GM12878 (cell line): Measurements from ENCODE around the gene FAT1. TPM values are rescaled to one million over a fixed set of nuclear protein-coding genes. Genes with fewer than 3 reads are reported as not detected.

Experiments
- ATAC-seq: fragments of 200-7000 bp; cut with Tn5 transposase; 3 replicates; pipeline ENCODE4 v1.9.1; 2020; ENCODE audit warnings: mild to moderate bottlenecking, moderate library complexity
- BruUV-seq: library from RNA; stranded (reverse); fragments of 400-500 nt; replicated peaks from 2 replicates; lab custom pipeline; 2021; lab: Mats Ljungman, UMichigan
- CTCF ChIA-PET: fragments of 300-600 bp; sonication (Branson Sonifier 250); formaldehyde crosslinking; extraction: SDS; loops from one replicate; lab custom pipeline; 2021; ENCODE audit warnings: inconsistent platforms; lab: Yijun Ruan, JAX
- POLR2A ChIA-PET: fragments of 350-600 bp; formaldehyde crosslinking; extraction: SDS; loops from one replicate; lab custom pipeline; 2021; ENCODE audit warnings: inconsistent platforms; lab: Charles Lee
- RAD21 ChIA-PET: fragments of 300-600 bp; sonication (Branson Sonifier 250); formaldehyde crosslinking; loops from one replicate; lab custom pipeline; 2023; ENCODE audit warnings: antibody characterized with exemption; ENCODE audit not compliant: unreplicated experiment; lab: Charles Lee
- SMC1A ChIA-PET: fragments of 300-600 bp; sonication (Branson Sonifier 250); formaldehyde crosslinking; loops from one replicate; lab custom pipeline; 2023; ENCODE audit not compliant: unreplicated experiment, uncharacterized antibody; lab: Charles Lee
- DNase-seq: peaks from one replicate; pipeline ENCODE4 v3.0.0-alpha.2; 2011; ENCODE audit warnings: low read depth, low spot score
- FAIRE-seq: peaks from 3 replicates; lab custom pipeline; 2011; peaks lifted over from hg19 to GRCh38; lab: Jason Lieb, UNC
- H2AFZ ChIP-seq: 2 replicates; pipeline ENCODE4 v1.6.0; 2011; ENCODE audit warnings: low read depth, low read length, control low read depth; ENCODE audit not compliant: control insufficient read depth
- H3K27ac ChIP-seq: 2 replicates; pipeline ENCODE4 v1.5.1; 2011; ENCODE audit warnings: control low read depth; ENCODE audit not compliant: control insufficient read depth, insufficient read depth
- H3K27me3 ChIP-seq, 2 experiments: replicated peaks in 1 of 2; 2 replicates each; pipeline versions ENCODE4 v1.6.0 to v1.6.1; 2011; ENCODE audit warnings: low read length in 1 of 2; ENCODE audit not compliant: control insufficient read depth in 2 of 2, insufficient read depth in 2 of 2
- H3K36me3 ChIP-seq, 2 experiments: 2 replicates each; pipeline ENCODE4 v1.5.1; 2011; ENCODE audit warnings: low read length in 1 of 2; ENCODE audit not compliant: control insufficient read depth in 2 of 2, insufficient read depth in 2 of 2
- H3K4me1 ChIP-seq: 2 replicates; pipeline ENCODE4 v1.6.1; 2011; ENCODE audit warnings: mild to moderate bottlenecking, low read length, moderate library complexity, mixed read lengths; ENCODE audit not compliant: control insufficient read depth, insufficient read depth
- H3K4me2 ChIP-seq: 2 replicates; pipeline ENCODE4 v1.6.0; 2011; ENCODE audit warnings: control low read depth; ENCODE audit not compliant: control insufficient read depth, insufficient read depth
- H3K4me3 ChIP-seq: fragments of 200-600 bp; sonication (generic); 2 replicates; pipeline ENCODE4 v1.5.1; 2016
- H3K79me2 ChIP-seq: 2 replicates; pipeline ENCODE4 v1.6.0; 2011; ENCODE audit warnings: low read length; ENCODE audit not compliant: control insufficient read depth, insufficient read depth
- H3K9ac ChIP-seq: 2 replicates; pipeline ENCODE4 v1.8.0; 2011; ENCODE audit warnings: low read length, control low read depth, mixed read lengths; ENCODE audit not compliant: control insufficient read depth, insufficient read depth
- H3K9me3 ChIP-seq: replicated peaks from 3 replicates; pipeline ENCODE4 v1.5.1; 2011; ENCODE audit warnings: mild to moderate bottlenecking, low read length; ENCODE audit not compliant: control insufficient read depth, insufficient read depth
- H4K20me1 ChIP-seq: 2 replicates; pipeline ENCODE4 v1.6.0; 2011; ENCODE audit not compliant: control insufficient read depth, insufficient read depth
- JUND ChIP-seq: IDR thresholded peaks from 2 replicates; pipeline ENCODE4 v1.6.1; 2012; ENCODE audit warnings: low read depth, mild to moderate bottlenecking, low read length, improper control_type of control experiment, moderate library complexity
- RAD51 ChIP-seq: fragments of 450-650 bp; IDR thresholded peaks from 2 replicates; pipeline ENCODE4 v1.6.1; 2016; ENCODE audit warnings: moderate library complexity, mild to moderate bottlenecking, inconsistent platforms
- RUNX3 ChIP-seq: IDR thresholded peaks from 2 replicates; pipeline ENCODE4 v1.6.1; 2012; ENCODE audit warnings: low read length, inconsistent platforms
- SRF ChIP-seq, 2 experiments: IDR thresholded peaks; 2 replicates each; pipeline ENCODE4 v1.6.1; 2011; ENCODE audit warnings: low read depth in 2 of 2, low read length in 2 of 2, mild to moderate bottlenecking in 1 of 2, moderate library complexity in 1 of 2
- WRNIP1 ChIP-seq: IDR thresholded peaks from 2 replicates; pipeline ENCODE4 v1.6.1; 2011; ENCODE audit warnings: low read depth, low read length, improper control_type of control experiment, borderline replicate concordance
- ZNF217 ChIP-seq: fragments of 450-650 bp; IDR thresholded peaks from 2 replicates; pipeline ENCODE4 v1.6.1; 2017; ENCODE audit warnings: antibody characterized with exemption, mild to moderate bottlenecking
- WGBS: methylation state at CpG from one replicate; pipeline ENCODE4 v1.1.6; 2016; ENCODE audit warnings: low lambda C conversion rate; ENCODE audit not compliant: insufficient replicate concordance, insufficient coverage; ENCODE audit errors: missing lambda C conversion rate; 5-methylcytosine and 5-hydroxymethylcytosine counted together
- in situ Hi-C: fragments of 300-500 bp; cut with MboI; formaldehyde crosslinking; loops from 9 replicates; pipeline ENCODE4 v1.14.3; 2018; ENCODE audit warnings: mixed read lengths
- intact Hi-C: fragments of 100-400 bp; cut with micrococcal nuclease; formaldehyde crosslinking; loops from one replicate; pipeline ENCODE4 v1.14.2; 2022; ENCODE audit not compliant: unreplicated experiment
- polyA plus RNA-seq, 11 experiments: library from polyadenylated mRNA; depleted of rRNA in 4 of 11; unstranded in 6 of 11; stranded (reverse) in 5 of 11; fragments of >200 nt; fragmentation: Nextera tagmentation in 4 of 11; fragmentation: Illumina TruSeq in 1 of 11; extraction: Ambion mirVana in 4 of 11; extraction: Trizol in 1 of 11; gene quantifications; 1 replicate in 1 of 11; 2 replicates in 10 of 11; pipeline versions ENCODE4 v1.2.1 to v1.2.3, GENCODE V29; 2011 to 2016; ENCODE audit warnings: inconsistent platforms in 2 of 11, missing spikeins in 2 of 11, low read depth in 1 of 11
- total RNA-seq, 4 experiments: library from RNA; depleted of rRNA in 3 of 4; stranded (reverse); fragments of >200 nt in 3 of 4; fragmentation: Illumina TruSeq in 1 of 4; extraction: Trizol in 1 of 4; gene quantifications; 2 replicates each; pipeline versions ENCODE4 v1.2.1 to v1.2.3, GENCODE V29; 2013 to 2021
- TF ChIP-seq, protein P1 (sequence below): fragments of 450-650 bp; formaldehyde crosslinking; IDR thresholded peaks from 2 replicates; pipeline ENCODE4 v1.4.0; 2022; ENCODE audit warnings: mild to moderate bottlenecking, moderate library complexity
- TF ChIP-seq, protein P2 (sequence below): IDR thresholded peaks from 2 replicates; pipeline ENCODE4 v1.6.1; 2012; ENCODE audit warnings: low read depth, low read length, improper control_type of control experiment

The FAT1 gene
- total and polyA plus RNA-seq, 10 of the 15 experiments (the other 5 are each of a cell fraction or from before 2014, with no cell fraction given), result 0.04 to 11.8 (median 0.11) TPM; not detected in 1

DNA sequence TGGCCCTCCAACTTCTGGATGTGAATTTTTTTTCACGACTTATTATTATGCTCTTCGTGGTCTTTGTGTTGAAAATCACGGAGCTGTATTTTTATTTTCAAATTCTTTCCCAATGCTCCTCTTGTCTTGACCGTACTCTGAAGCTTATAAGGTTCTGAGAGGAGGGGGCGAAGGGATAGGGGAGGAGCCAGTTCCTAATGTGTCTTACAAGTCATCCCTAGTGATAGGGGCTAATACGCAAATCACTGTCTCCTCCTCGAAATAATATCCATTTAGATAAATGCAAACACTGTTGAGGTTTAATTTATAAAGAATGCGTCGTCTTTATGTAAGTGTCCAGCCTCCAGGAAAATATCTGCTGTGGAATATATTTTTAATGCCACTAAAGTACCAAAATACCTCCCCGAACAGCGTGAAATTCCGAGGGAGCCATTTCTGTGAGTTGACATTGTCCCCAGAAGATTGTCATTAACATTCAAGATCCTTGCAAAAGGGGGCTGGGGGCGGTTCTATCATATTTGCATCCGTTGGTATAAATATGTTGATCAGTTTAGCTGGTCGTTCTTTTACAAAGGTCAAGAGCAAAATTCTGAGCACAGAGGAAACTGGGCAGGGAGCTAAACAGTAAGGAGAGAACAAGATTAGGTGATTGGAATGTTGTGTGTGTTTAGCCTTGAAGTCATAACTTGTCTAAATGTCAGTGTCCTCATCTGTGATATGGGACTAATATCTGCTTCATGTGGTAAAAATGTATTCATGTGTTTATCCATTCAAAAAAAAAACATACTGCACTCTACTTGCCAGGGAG, 3.7 kb upstream of the FAT1 start (continued):
- TF ChIP-seq, protein P1, sequence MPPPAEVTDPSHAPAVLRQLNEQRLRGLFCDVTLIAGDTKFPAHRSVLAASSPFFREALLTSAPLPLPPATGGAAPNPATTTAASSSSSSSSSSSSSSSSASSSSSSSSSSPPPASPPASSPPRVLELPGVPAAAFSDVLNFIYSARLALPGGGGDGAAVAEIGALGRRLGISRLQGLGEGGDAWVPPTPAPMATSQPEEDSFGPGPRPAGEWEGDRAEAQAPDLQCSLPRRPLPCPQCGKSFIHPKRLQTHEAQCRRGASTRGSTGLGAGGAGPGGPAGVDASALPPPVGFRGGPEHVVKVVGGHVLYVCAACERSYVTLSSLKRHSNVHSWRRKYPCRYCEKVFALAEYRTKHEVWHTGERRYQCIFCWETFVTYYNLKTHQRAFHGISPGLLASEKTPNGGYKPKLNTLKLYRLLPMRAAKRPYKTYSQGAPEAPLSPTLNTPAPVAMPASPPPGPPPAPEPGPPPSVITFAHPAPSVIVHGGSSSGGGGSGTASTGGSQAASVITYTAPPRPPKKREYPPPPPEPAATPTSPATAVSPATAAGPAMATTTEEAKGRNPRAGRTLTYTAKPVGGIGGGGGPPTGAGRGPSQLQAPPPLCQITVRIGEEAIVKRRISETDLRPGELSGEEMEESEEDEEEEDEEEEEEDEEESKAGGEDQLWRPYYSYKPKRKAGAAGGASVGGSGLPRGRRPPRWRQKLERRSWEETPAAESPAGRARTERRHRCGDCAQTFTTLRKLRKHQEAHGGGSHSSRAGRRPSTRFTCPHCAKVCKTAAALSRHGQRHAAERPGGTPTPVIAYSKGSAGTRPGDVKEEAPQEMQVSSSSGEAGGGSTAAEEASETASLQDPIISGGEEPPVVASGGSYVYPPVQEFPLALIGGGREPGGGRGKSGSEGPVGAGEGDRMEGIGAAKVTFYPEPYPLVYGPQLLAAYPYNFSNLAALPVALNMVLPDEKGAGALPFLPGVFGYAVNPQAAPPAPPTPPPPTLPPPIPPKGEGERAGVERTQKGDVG (CRISPR knock-in tag), result no peak
- TF ChIP-seq, protein P2, sequence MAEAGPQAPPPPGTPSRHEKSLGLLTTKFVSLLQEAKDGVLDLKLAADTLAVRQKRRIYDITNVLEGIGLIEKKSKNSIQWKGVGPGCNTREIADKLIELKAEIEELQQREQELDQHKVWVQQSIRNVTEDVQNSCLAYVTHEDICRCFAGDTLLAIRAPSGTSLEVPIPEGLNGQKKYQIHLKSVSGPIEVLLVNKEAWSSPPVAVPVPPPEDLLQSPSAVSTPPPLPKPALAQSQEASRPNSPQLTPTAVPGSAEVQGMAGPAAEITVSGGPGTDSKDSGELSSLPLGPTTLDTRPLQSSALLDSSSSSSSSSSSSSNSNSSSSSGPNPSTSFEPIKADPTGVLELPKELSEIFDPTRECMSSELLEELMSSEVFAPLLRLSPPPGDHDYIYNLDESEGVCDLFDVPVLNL, result no peak
- no peak for TF ChIP-seq WRNIP1

- BruUV-seq, result no TSS peak
- Histone ChIP-seq H3K36me3 (no peaks in the 10 kb centered on the region), H4K20me1 (no peaks in the 10 kb centered on the region), H2AFZ (no peak overlapping the region), H3K9me3 (no peaks in the 10 kb centered on the region; the same call in 2 of the 3 replicates), H3K27me3 (no peaks in the 10 kb centered on the region), H3K4me3 (no peak overlapping the region), H3K4me1 (no peaks in the 10 kb centered on the region), H3K79me2 (no peaks in the 10 kb centered on the region), H3K27ac (no peak overlapping the region), H3K4me2 (no peak overlapping the region), H3K9ac (no peak overlapping the region)
- 70% methylated on average over 27 of the region's 82 CpGs for WGBS
- ChIA-PET POLR2A (no interaction called here), SMC1A (no interaction called here), RAD21 (no interaction called here), CTCF (no interaction called here)
- intact Hi-C loops, result no loop called here
- in situ Hi-C loops, result no loop called here
- ATAC-seq (no peak), DNase-seq (no peak), FAIRE-seq (no peak)
- TF ChIP-seq RUNX3, result no peak
- TF ChIP-seq JUND, result no peak
- TF ChIP-seq ZNF217, result no peak
- no peak for TF ChIP-seq SRF (IDR thresholded peaks at IDR 0.05; ENCODE audit: low read depth in 2 of 2, low read length in 2 of 2)
- TF ChIP-seq, protein P1 (CRISPR knock-in tag), result no peak
- TF ChIP-seq RAD51, result no peak
Measured at GRCh38 chr4:186726426-186727168, 2.9 kb upstream of the FAT1 start.
